ENCODE results near the gene VCX3A.

VCX3A gene

GRCh38 chrX:6498324-6498723, 36.6 kb downstream of the VCX3A start:
- in situ Hi-C loops (cut with HindIII; ENCODE audit: low pct_ligation_motif_present, low sequenced_read_pairs), result no loop called here
- DNase-seq, result no peak
- H3K36me3 ChIP-seq (replicated peaks), result no peaks in the 10 kb centered on the region
- no peaks in the 10 kb centered on the region for H3K27me3 ChIP-seq (replicated peaks)
- H3K4me3 ChIP-seq (ENCODE audit: low read depth, low read length), result no peak overlapping the region
- no peak for TF ChIP-seq CTCF (IDR thresholded peaks at IDR 0.05; ENCODE audit: low read depth, low read length, missing control alignments)
- no peak overlapping the region for H3K27ac ChIP-seq

Measured in brain microvascular endothelial cell (primary cell).